Natural killer cell (primary cell): ENCODE data around the gene TMEM233. TPM values are rescaled to one million over a fixed set of nuclear protein-coding genes. Genes with fewer than 3 reads are reported as not detected.

Experiments used
- ATAC-seq, 3 donors: fragments of 150-1000 bp in 2 of 3; fragments of 200-7000 bp in 1 of 3; cut with Tn5 transposase; 1 replicate in 1 of 3; 2 replicates in 2 of 3; pipeline ENCODE4 v1.10.0; 2021; ENCODE audit warnings: mild to moderate bottlenecking in 2 of 3, moderate library complexity in 2 of 3
- DNase-seq, 2 donors: peaks; one replicate each; pipeline versions ENCODE4 v3.0.0 to v3.0.0-alpha.2; 2013 to 2021; ENCODE audit warnings: mixed read lengths in 1 of 2
- H3K27ac ChIP-seq: one replicate; pipeline ENCODE4 v1.5.1; 2013; ENCODE audit warnings: mild to moderate bottlenecking, low read length
- H3K27me3 ChIP-seq: one replicate; pipeline ENCODE4 v1.6.1; 2013; ENCODE audit warnings: low read length; ENCODE audit not compliant: control insufficient read depth, insufficient read depth
- H3K36me3 ChIP-seq: one replicate; pipeline ENCODE4 v1.6.1; 2013; ENCODE audit warnings: low read length; ENCODE audit not compliant: control insufficient read depth, insufficient read depth
- H3K4me1 ChIP-seq: one replicate; pipeline ENCODE4 v1.6.1; 2013; ENCODE audit warnings: low read length; ENCODE audit not compliant: control insufficient read depth, insufficient read depth
- H3K4me3 ChIP-seq: one replicate; pipeline ENCODE4 v1.5.1; 2013; ENCODE audit warnings: low read length
- H3K9me3 ChIP-seq: one replicate; pipeline ENCODE4 v1.6.1; 2013; ENCODE audit warnings: low read length; ENCODE audit not compliant: control insufficient read depth, insufficient read depth
- H3K27ac Mint-ChIP-seq, 2 donors: one replicate each; pipeline ENCODE4 v1.8.0; 2022; ENCODE audit warnings: mild to moderate bottlenecking in 2 of 2, mixed read lengths in 2 of 2, moderate library complexity in 1 of 2
- H3K27me3 Mint-ChIP-seq, 2 donors: one replicate each; pipeline ENCODE4 v1.8.0; 2022; ENCODE audit warnings: low read depth in 2 of 2, mixed read lengths in 2 of 2
- H3K36me3 Mint-ChIP-seq: one replicate; pipeline ENCODE4 v1.8.0; 2022; ENCODE audit warnings: mixed read lengths
- H3K4me1 Mint-ChIP-seq, 2 donors: one replicate each; pipeline ENCODE4 v1.8.0; 2022; ENCODE audit warnings: mixed read lengths in 2 of 2
- H3K4me3 Mint-ChIP-seq: one replicate; pipeline ENCODE4 v1.8.0; 2022; ENCODE audit warnings: mild to moderate bottlenecking, moderate library complexity, mixed read lengths
- H3K9me3 Mint-ChIP-seq, 2 donors: one replicate each; pipeline ENCODE4 v1.8.0; 2022; ENCODE audit warnings: mixed read lengths in 2 of 2
- WGBS: methylation state at CpG from one replicate; pipeline ENCODE4 v1.1.7; 2013; ENCODE audit warnings: missing lambda C conversion rate; ENCODE audit not compliant: insufficient coverage; 5-methylcytosine and 5-hydroxymethylcytosine counted together
- intact Hi-C: fragments of 100-400 bp; cut with micrococcal nuclease; formaldehyde crosslinking; loops from one replicate; pipeline ENCODE4 v1.14.2; 2022
- total RNA-seq, 4 donors: library from RNA; stranded (reverse); fragments of 120-200 nt in 1 of 4; gene quantifications; one replicate each; pipeline versions ENCODE4 v1.2.3 to v1.2.4, GENCODE V29; 2013 to 2022
- TF ChIP-seq, protein P1 (sequence below): fragments of 200-600 bp; IDR thresholded peaks from one replicate; pipeline ENCODE4 v1.8.0; 2022; ENCODE audit warnings: antibody characterized with exemption

Gene TMEM233
- total RNA-seq, 3 donors from 2014 or later (not counting 1 experiment from before 2014, with no cell fraction given), result not detected

DNA sequence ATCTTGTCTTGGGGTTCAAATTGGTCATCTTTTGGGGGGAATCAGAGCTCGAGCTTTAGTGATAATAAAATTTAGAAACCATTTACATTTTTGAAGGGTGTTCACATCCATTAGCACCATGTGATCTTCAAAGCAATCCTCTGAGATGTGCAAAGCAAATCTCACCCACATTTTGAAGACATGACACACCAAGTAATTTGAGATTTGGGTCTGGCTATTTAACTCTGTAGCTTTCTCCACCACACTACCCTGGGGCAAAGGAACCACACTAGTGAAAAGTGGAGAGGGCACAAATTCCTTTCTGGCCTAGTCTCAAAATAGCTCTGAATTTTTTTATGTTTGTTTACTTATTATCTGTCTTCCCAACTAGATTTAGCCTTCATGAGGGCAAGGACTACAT is 46.6 kb upstream of the TMEM233 start:
- no peaks in the 10 kb centered on the region for H3K27me3 ChIP-seq
- Mint-ChIP-seq H3K9me3 (no peaks in the 10 kb centered on the region), H3K36me3 (no peaks in the 10 kb centered on the region), H3K4me3 (no peak overlapping the region), H3K4me1 (no peaks in the 10 kb centered on the region), H3K27ac (no peak overlapping the region), H3K27me3 (peaks cover 28 to 37% of the 10 kb centered on the region in 2 donors)
- no peaks in the 10 kb centered on the region for H3K36me3 ChIP-seq
- ATAC-seq, result no peak
- H3K9me3 ChIP-seq, result no peaks in the 10 kb centered on the region
- no CpG with 5 or more reads among the region's 1 CpG for WGBS
- TF ChIP-seq, protein P1, sequence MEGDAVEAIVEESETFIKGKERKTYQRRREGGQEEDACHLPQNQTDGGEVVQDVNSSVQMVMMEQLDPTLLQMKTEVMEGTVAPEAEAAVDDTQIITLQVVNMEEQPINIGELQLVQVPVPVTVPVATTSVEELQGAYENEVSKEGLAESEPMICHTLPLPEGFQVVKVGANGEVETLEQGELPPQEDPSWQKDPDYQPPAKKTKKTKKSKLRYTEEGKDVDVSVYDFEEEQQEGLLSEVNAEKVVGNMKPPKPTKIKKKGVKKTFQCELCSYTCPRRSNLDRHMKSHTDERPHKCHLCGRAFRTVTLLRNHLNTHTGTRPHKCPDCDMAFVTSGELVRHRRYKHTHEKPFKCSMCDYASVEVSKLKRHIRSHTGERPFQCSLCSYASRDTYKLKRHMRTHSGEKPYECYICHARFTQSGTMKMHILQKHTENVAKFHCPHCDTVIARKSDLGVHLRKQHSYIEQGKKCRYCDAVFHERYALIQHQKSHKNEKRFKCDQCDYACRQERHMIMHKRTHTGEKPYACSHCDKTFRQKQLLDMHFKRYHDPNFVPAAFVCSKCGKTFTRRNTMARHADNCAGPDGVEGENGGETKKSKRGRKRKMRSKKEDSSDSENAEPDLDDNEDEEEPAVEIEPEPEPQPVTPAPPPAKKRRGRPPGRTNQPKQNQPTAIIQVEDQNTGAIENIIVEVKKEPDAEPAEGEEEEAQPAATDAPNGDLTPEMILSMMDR, result no peak
- H3K27ac ChIP-seq, result no peak overlapping the region
- no peaks in the 10 kb centered on the region for H3K4me1 ChIP-seq
- intact Hi-C loops, result loop anchor here (10.0 kb wide), 1 partner anchor 1142 kb away; no protein-coding TSS in a partner anchor
- DNase-seq, result no peak
- no peak overlapping the region for H3K4me3 ChIP-seq

DNA sequence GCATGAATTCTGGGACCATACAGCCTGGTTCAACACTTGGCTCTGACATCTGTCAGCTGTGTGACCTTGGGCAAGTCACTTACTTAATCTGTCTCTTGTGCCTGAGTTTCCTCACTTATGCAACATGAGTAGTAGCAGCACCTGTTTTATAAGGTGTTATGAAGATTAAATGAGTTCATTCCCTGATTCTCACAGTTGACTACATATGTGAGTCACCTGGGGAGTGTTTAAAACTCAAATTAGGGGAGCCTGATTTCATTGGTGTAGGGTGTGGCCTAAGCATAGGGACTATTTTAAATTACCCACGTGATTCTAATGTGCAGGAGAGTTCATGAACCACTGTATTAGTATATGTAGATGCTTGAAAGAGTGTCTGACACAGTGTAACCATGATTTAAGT is 36.7 kb upstream of the TMEM233 start:
- WGBS, result 58% methylated on average over 1 of the region's 1 CpG
- intact Hi-C loops, result no loop called here
- no peak for DNase-seq

GRCh38 chr12:119565404-119565803 is 28.2 kb upstream of the TMEM233 start:
- no peak for ATAC-seq
- no peak overlapping the region for H3K4me3 Mint-ChIP-seq

More for the DNA sequence above, 36.7 kb upstream of the TMEM233 start:
- H3K36me3 ChIP-seq, result no peaks in the 10 kb centered on the region
- H3K27ac Mint-ChIP-seq, result no peak overlapping the region
- no peaks in the 10 kb centered on the region for H3K9me3 ChIP-seq
- no peak for ATAC-seq
- H3K4me3 ChIP-seq, result no peak overlapping the region
- H3K27me3 ChIP-seq, result no peaks in the 10 kb centered on the region
- peaks cover 20 to 26% of the 10 kb centered on the region in 2 donors for H3K27me3 Mint-ChIP-seq
- no peaks in the 10 kb centered on the region for H3K36me3 Mint-ChIP-seq
- no peak overlapping the region for H3K4me3 Mint-ChIP-seq
- H3K9me3 Mint-ChIP-seq, result no peaks in the 10 kb centered on the region
- no peaks in the 10 kb centered on the region for H3K4me1 ChIP-seq
- no peaks in the 10 kb centered on the region for H3K4me1 Mint-ChIP-seq
- TF ChIP-seq, protein P1, result no peak
- H3K27ac ChIP-seq, result no peak overlapping the region

DNA sequence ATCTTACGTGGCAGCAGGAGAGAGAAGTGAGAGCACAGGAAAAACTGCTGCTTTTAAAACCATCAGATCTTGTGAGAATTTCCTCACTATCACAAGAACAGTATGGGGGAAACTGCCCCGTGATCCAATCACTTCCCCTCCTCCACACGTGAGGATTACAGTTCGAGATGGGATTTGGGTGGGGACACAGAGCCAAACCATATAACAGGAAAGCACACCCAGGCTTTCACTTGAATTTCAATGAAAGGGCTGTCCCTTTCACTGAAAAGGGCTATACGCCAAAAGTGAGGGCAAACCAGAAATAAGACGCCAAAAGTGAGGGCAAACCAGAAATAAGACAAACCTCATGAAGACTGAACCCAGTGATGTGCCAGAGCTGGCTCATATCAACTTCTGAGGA is 22.8 kb upstream of the TMEM233 start:
- no peak overlapping the region for H3K27ac ChIP-seq
- no peak for DNase-seq
- peaks cover 16 to 32% of the 10 kb centered on the region in 2 donors for H3K27me3 Mint-ChIP-seq
- no peaks in the 10 kb centered on the region for H3K4me1 ChIP-seq
- no peaks in the 10 kb centered on the region for H3K9me3 ChIP-seq
- no peaks in the 10 kb centered on the region for H3K9me3 Mint-ChIP-seq
- H3K27ac Mint-ChIP-seq, result no peak overlapping the region
- 68% methylated on average over 6 of the region's 6 CpGs for WGBS
- no peaks in the 10 kb centered on the region for H3K36me3 Mint-ChIP-seq
- H3K36me3 ChIP-seq, result no peaks in the 10 kb centered on the region
- H3K4me3 ChIP-seq, result no peak overlapping the region
- intact Hi-C loops, result no loop called here
- H3K27me3 ChIP-seq, result no peaks in the 10 kb centered on the region
- TF ChIP-seq, protein P1, result no peak
- no peaks in the 10 kb centered on the region for H3K4me1 Mint-ChIP-seq
- no peak overlapping the region for H3K4me3 Mint-ChIP-seq
- no peak for ATAC-seq

More at GRCh38 chr12:119565404-119565803, 28.2 kb upstream of the TMEM233 start:
- H3K36me3 Mint-ChIP-seq, result no peaks in the 10 kb centered on the region
- no peaks in the 10 kb centered on the region for H3K9me3 ChIP-seq
- no peaks in the 10 kb centered on the region for H3K27me3 ChIP-seq
- H3K36me3 ChIP-seq, result no peaks in the 10 kb centered on the region
- no peak overlapping the region for H3K27ac Mint-ChIP-seq
- no peak overlapping the region for H3K4me3 ChIP-seq
- no peaks in the 10 kb centered on the region for H3K4me1 Mint-ChIP-seq
- no peak overlapping the region for H3K27ac ChIP-seq
- no peaks in the 10 kb centered on the region for H3K9me3 Mint-ChIP-seq
- intact Hi-C loops, result no loop called here
- no peaks in the 10 kb centered on the region for H3K4me1 ChIP-seq
- 97% methylated on average over 3 of the region's 3 CpGs for WGBS
- H3K27me3 Mint-ChIP-seq, result peaks cover 6 to 25% of the 10 kb centered on the region in 2 donors
- TF ChIP-seq, protein P1, result no peak
- no peak for DNase-seq
